Nephron (organoid): ENCODE results near the gene ZBTB16.
A peak's percentile ranks its signal among the peaks of the same experiment; 100 is the strongest.

Source experiments
- H3K27ac Mint-ChIP-seq, 3 experiments: 2 replicates each; pipeline ENCODE4 v1.8.0; 2020; ENCODE audit warnings: mixed read lengths in 3 of 3, mild to moderate bottlenecking in 2 of 3, moderate library complexity in 1 of 3
- H3K27me3 Mint-ChIP-seq: 2 replicates; pipeline ENCODE4 v1.8.0; 2021; ENCODE audit warnings: low read depth, mild to moderate bottlenecking, moderate library complexity, mixed read lengths
- H3K36me3 Mint-ChIP-seq: 2 replicates; pipeline ENCODE4 v1.8.0; 2020; ENCODE audit warnings: low read depth, mixed read lengths
- H3K4me1 Mint-ChIP-seq: 2 replicates; pipeline ENCODE4 v1.8.0; 2020; ENCODE audit warnings: mixed read lengths
- H3K4me3 Mint-ChIP-seq, 3 experiments: 2 replicates each; pipeline ENCODE4 v1.8.0; 2020; ENCODE audit warnings: mild to moderate bottlenecking in 3 of 3, mixed read lengths in 3 of 3, moderate library complexity in 2 of 3
- H3K9me3 Mint-ChIP-seq: 2 replicates; pipeline ENCODE4 v1.8.0; 2020; ENCODE audit warnings: mixed read lengths
- TF ChIP-seq, protein P1 (sequence below), 3 experiments: fragments of 200-600 bp; sonication (generic); IDR thresholded peaks; one replicate each; pipeline ENCODE4 v1.5.0; 2021; ENCODE audit warnings: antibody characterized with exemption in 3 of 3; ENCODE audit not compliant: unreplicated experiment in 3 of 3

Gene ZBTB16

DNA sequence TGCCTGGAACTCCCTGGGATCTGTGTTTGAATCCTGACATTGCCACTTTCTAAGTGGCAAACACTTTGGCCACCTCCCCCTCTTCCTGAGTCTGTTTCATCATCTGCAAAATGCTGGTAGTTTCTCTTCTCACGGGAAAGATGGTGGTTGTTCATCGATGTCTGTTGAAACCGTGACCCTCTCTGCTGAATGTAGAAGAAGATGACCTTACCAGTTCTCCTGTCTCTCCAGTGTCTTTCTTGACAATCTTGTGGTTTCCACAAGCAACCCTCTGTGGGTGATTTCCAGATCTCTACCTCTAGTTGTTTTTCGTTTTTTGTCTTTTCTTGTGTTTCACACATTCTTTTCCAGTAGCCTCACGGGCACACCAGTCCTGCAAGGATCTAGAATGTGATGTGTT is 27.5 kb downstream of the ZBTB16 start:
- Mint-ChIP-seq H3K9me3 (no peaks in the 10 kb centered on the region), H3K27ac (no peak overlapping the region), H3K4me3 (no peak overlapping the region), H3K27me3 (peaks cover 54% of the 10 kb centered on the region), H3K4me1 (peaks cover 24% of the 10 kb centered on the region), H3K36me3 (no peaks in the 10 kb centered on the region)
- TF ChIP-seq, protein P1, sequence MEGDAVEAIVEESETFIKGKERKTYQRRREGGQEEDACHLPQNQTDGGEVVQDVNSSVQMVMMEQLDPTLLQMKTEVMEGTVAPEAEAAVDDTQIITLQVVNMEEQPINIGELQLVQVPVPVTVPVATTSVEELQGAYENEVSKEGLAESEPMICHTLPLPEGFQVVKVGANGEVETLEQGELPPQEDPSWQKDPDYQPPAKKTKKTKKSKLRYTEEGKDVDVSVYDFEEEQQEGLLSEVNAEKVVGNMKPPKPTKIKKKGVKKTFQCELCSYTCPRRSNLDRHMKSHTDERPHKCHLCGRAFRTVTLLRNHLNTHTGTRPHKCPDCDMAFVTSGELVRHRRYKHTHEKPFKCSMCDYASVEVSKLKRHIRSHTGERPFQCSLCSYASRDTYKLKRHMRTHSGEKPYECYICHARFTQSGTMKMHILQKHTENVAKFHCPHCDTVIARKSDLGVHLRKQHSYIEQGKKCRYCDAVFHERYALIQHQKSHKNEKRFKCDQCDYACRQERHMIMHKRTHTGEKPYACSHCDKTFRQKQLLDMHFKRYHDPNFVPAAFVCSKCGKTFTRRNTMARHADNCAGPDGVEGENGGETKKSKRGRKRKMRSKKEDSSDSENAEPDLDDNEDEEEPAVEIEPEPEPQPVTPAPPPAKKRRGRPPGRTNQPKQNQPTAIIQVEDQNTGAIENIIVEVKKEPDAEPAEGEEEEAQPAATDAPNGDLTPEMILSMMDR (IDR thresholded peaks at IDR 0.05; ENCODE audit: unreplicated experiment in 3 of 3): no peak

DNA sequence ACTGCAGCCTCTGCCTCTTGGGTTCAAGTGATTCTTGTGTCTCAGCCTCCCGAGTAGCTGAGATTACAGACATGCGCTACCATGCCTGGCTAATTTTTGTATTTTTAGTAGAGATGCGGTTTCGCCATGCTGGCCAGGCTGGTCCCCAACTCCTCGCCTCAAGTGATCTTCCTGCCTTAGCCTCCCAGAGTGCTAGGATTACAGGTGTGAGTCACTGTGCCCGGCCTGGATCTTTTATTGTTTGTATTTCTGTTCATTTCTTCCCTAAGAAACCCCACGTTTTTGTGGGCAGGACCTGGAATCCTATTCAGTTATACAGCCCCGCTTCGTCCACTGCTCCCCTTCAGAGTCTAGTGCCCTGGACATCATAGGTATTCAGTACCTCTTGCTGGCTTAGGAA is 28.7 kb downstream of the ZBTB16 start:
- H3K27ac Mint-ChIP-seq: no peak overlapping the region
- H3K9me3 Mint-ChIP-seq: no peaks in the 10 kb centered on the region
- H3K4me3 Mint-ChIP-seq: no peak overlapping the region
- no peaks in the 10 kb centered on the region for H3K36me3 Mint-ChIP-seq
- H3K4me1 Mint-ChIP-seq: peaks cover 25% of the 10 kb centered on the region
- TF ChIP-seq, protein P1 (IDR thresholded peaks at IDR 0.05; ENCODE audit: unreplicated experiment in 3 of 3): no peak
- peaks cover 56% of the 10 kb centered on the region for H3K27me3 Mint-ChIP-seq

DNA sequence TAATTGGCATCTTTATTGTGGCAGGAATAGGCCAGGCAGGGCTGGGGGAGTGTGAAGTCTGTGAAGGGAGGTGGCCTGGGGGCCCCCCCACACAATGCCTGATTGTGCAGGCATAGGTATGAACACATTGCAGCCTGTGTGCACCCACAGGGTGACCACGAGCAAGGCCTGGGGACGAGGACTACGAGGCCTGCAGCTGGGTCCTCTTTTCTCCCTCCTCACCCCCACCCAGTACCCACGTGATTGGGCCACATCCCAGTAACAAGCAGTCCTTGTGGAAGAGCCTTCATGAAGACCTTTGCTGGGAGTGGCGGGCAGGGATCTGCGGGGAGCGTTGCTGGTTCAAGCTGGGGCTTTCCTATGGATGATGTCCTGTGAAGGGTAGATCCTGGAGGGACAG is 29.3 kb downstream of the ZBTB16 start:
- Mint-ChIP-seq H3K27me3 (peaks cover 51% of the 10 kb centered on the region), H3K4me3 (no peak overlapping the region), H3K27ac (no peak overlapping the region), H3K9me3 (no peaks in the 10 kb centered on the region), H3K36me3 (no peaks in the 10 kb centered on the region), H3K4me1 (peaks cover 25% of the 10 kb centered on the region)
- TF ChIP-seq, protein P1 (IDR thresholded peaks at IDR 0.05; ENCODE audit: unreplicated experiment in 3 of 3): no peak

DNA sequence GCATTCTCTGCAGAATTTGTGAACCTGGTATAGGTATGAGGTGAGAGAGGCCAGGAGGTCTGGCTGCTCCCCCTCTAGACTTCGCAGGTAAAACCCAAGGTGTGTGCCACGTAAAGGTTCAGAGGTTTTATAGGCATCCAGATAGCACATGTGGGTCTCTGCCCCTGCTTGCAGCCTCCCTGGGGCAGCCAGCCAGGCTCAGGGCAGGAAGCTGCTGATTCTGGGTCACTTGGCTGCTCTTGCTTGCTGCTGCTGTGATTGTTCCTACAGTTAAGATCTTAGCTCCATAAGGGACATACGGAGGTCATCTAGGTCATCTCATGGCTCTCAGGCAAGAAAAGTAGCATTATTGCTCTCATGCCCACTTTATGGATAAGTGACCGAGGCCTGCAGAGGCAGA is 30.2 kb downstream of the ZBTB16 start:
- TF ChIP-seq, protein P1 (IDR thresholded peaks at IDR 0.05; ENCODE audit: unreplicated experiment in 3 of 3): no peak
- H3K27ac Mint-ChIP-seq: no peak overlapping the region

DNA sequence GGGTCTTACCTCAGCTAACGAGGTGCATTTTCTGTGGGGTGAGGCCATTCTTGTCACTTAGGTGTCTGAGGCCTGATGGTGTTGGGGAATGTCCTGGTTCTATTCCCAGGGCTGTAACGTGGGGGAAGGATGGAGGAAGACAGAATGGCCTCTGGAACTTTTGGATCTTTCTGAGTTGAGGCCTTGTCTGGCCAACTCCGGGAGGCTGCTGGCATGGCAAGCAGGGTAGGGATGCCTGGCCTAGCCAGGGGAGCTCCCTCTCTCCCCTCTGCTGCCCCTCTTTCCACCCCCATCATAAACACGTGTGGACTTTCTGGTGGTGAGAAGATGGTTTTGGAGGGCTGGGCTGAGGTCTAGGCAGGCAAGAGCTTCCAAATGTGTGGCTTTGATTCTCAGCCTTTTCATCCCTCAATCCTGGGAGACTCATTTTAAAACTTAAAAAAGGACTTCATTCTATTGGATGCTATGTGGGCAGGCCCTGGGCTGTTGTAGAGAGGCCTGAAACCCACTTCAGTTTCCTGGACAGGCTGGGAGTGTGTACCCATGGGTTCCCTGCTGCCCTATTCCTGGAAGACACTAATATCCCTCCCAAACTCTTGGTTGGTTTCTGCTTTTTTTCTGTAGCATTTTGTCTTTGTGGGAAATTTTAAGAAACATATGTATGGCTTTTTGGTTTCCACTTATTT is 30.9 kb downstream of the ZBTB16 start:
- H3K9me3 Mint-ChIP-seq: no peaks in the 10 kb centered on the region
- no peaks in the 10 kb centered on the region for H3K36me3 Mint-ChIP-seq
- no peak overlapping the region for H3K4me3 Mint-ChIP-seq
- TF ChIP-seq, protein P1 (IDR thresholded peaks at IDR 0.05; ENCODE audit: unreplicated experiment in 3 of 3): no peak
- peaks cover 16% of the 10 kb centered on the region for H3K4me1 Mint-ChIP-seq
- H3K27ac Mint-ChIP-seq: peak overlapping the region in 1 of 3 experiments; percentile 53
- peaks cover 45% of the 10 kb centered on the region for H3K27me3 Mint-ChIP-seq

More for the DNA sequence above, 30.2 kb downstream of the ZBTB16 start:
- Mint-ChIP-seq H3K27me3 (peaks cover 49% of the 10 kb centered on the region), H3K9me3 (no peaks in the 10 kb centered on the region), H3K36me3 (no peaks in the 10 kb centered on the region), H3K4me3 (no peak overlapping the region), H3K4me1 (peaks cover 18% of the 10 kb centered on the region)

DNA sequence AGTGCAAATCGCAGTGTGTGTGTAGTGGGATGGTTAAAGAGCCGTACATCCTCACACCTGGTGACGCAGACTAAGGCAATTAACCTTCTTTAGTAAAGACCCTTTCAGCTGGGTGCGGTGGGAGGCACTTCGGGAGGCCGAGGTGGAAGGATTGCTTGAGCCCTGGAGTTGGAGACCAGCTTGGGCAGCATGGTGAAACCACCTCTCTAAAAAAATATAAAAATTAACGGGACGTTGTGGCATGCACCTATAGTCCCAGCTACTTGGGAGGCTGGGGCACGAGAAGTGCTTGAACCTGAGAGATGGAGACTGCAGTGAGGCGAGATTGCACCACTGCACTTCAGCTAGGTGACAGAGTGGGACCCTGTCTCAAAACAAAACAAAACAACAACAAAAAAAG is 31.5 kb downstream of the ZBTB16 start:
- Mint-ChIP-seq H3K27me3 (peaks cover 43% of the 10 kb centered on the region), H3K4me1 (peaks cover 20% of the 10 kb centered on the region), H3K9me3 (no peaks in the 10 kb centered on the region), H3K36me3 (no peaks in the 10 kb centered on the region), H3K4me3 (no peak overlapping the region), H3K27ac (peak overlapping the region in 1 of 3 experiments; percentile 75)
- TF ChIP-seq, protein P1 (IDR thresholded peaks at IDR 0.05; ENCODE audit: unreplicated experiment in 3 of 3): no peak
